Calu3 (cell line): Measurements from ENCODE around the gene TBCB. TPM values are rescaled to one million over a fixed set of nuclear protein-coding genes. Genes with fewer than 3 reads are reported as not detected.

ENCODE experiments used
- BruUV-seq: library from RNA; stranded (reverse); fragments of 400-500 nt; replicated peaks from 2 replicates; lab custom pipeline; 2021; lab: Mats Ljungman, UMichigan
- CTCF ChIA-PET: fragments of 300-600 bp; sonication (Branson Sonifier 250); formaldehyde crosslinking; loops from one replicate; lab custom pipeline; 2022; ENCODE audit warnings: antibody characterized with exemption; lab: Charles Lee
- DNase-seq: peaks from one replicate; pipeline ENCODE4 v3.0.0; 2022
- H3K27ac Mint-ChIP-seq: one replicate; pipeline ENCODE4 v1.8.0; 2022; ENCODE audit warnings: mixed read lengths; ENCODE audit not compliant: unreplicated experiment
- H3K27me3 Mint-ChIP-seq: one replicate; pipeline ENCODE4 v1.8.0; 2022; ENCODE audit warnings: mixed read lengths; ENCODE audit not compliant: unreplicated experiment
- H3K36me3 Mint-ChIP-seq: one replicate; pipeline ENCODE4 v1.8.0; 2022; ENCODE audit warnings: mild to moderate bottlenecking, moderate library complexity, mixed read lengths; ENCODE audit not compliant: insufficient read depth, unreplicated experiment
- H3K4me1 Mint-ChIP-seq: one replicate; pipeline ENCODE4 v1.8.0; 2022; ENCODE audit warnings: mild to moderate bottlenecking, low read depth, mixed read lengths; ENCODE audit not compliant: unreplicated experiment
- H3K4me3 Mint-ChIP-seq: one replicate; pipeline ENCODE4 v1.8.0; 2022; ENCODE audit warnings: mild to moderate bottlenecking, low read depth, moderate library complexity, mixed read lengths; ENCODE audit not compliant: unreplicated experiment
- H3K9me3 Mint-ChIP-seq: one replicate; pipeline ENCODE4 v1.8.0; 2022; ENCODE audit warnings: low read depth, mixed read lengths; ENCODE audit not compliant: unreplicated experiment
- intact Hi-C: fragments of 100-400 bp; cut with micrococcal nuclease; formaldehyde crosslinking; loops from one replicate; pipeline ENCODE4 v1.10.0; 2022; ENCODE audit not compliant: unreplicated experiment
- total RNA-seq: library from RNA; stranded (reverse); gene quantifications from 2 replicates; pipeline ENCODE4 v1.2.3, GENCODE V29; 2022
- TF ChIP-seq, protein P1 (sequence below): fragments of 200-600 bp; IDR thresholded peaks from one replicate; pipeline ENCODE4 v1.8.0; 2022; ENCODE audit warnings: antibody characterized with exemption; ENCODE audit not compliant: unreplicated experiment

Gene TBCB
- total RNA-seq, 1 experiment from 2014 or later, result 210 TPM

GRCh38 chr19:36113425-36113824 is 1.8 kb upstream of the TBCB start:
- H3K27ac Mint-ChIP-seq, result peak overlapping the region; percentile 99
- TF ChIP-seq, protein P1, sequence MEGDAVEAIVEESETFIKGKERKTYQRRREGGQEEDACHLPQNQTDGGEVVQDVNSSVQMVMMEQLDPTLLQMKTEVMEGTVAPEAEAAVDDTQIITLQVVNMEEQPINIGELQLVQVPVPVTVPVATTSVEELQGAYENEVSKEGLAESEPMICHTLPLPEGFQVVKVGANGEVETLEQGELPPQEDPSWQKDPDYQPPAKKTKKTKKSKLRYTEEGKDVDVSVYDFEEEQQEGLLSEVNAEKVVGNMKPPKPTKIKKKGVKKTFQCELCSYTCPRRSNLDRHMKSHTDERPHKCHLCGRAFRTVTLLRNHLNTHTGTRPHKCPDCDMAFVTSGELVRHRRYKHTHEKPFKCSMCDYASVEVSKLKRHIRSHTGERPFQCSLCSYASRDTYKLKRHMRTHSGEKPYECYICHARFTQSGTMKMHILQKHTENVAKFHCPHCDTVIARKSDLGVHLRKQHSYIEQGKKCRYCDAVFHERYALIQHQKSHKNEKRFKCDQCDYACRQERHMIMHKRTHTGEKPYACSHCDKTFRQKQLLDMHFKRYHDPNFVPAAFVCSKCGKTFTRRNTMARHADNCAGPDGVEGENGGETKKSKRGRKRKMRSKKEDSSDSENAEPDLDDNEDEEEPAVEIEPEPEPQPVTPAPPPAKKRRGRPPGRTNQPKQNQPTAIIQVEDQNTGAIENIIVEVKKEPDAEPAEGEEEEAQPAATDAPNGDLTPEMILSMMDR, result no peak
- H3K27me3 Mint-ChIP-seq, result peaks cover 12% of the 10 kb centered on the region
- CTCF ChIA-PET, result no interaction called here
- intact Hi-C loops, result no loop called here
- no TSS peak for BruUV-seq
- peak overlapping the region; percentile 90 for H3K4me3 Mint-ChIP-seq
- H3K36me3 Mint-ChIP-seq, result peaks cover 59% of the 10 kb centered on the region
- no peaks in the 10 kb centered on the region for H3K9me3 Mint-ChIP-seq
- H3K4me1 Mint-ChIP-seq, result peaks cover 38% of the 10 kb centered on the region
- DNase-seq, result no peak

GRCh38 chr19:36113894-36114720 is 1.2 kb upstream of the TBCB start:
- peak overlapping the region; percentile 99 for H3K27ac Mint-ChIP-seq
- intact Hi-C loops, result no loop called here
- H3K27me3 Mint-ChIP-seq, result peaks cover 12% of the 10 kb centered on the region
- H3K4me3 Mint-ChIP-seq, result peak overlapping the region; percentile 90
- H3K4me1 Mint-ChIP-seq, result peaks cover 38% of the 10 kb centered on the region
- CTCF ChIA-PET, result interaction anchor here (0.9 to 1.0 kb wide), 2 partner anchors 23 to 25 kb away, joined by 3 to 4 read pairs; no protein-coding TSS in a partner anchor
- TF ChIP-seq, protein P1, result no peak
- no peaks in the 10 kb centered on the region for H3K9me3 Mint-ChIP-seq
- peaks cover 64% of the 10 kb centered on the region for H3K36me3 Mint-ChIP-seq
- BruUV-seq, result TSS peak; percentile 67
- no peak for DNase-seq

- intact Hi-C loops, result loop anchor here (1.0 kb wide), 1 partner anchor 22 kb away; no protein-coding TSS in a partner anchor
- Mint-ChIP-seq H3K9me3 (no peaks in the 10 kb centered on the region), H3K27me3 (peaks cover 12% of the 10 kb centered on the region), H3K4me1 (peaks cover 38% of the 10 kb centered on the region), H3K36me3 (peaks cover 67% of the 10 kb centered on the region), H3K4me3 (peak within 1 kb of the TSS; percentile 90), H3K27ac (peak within 1 kb of the TSS; percentile 99)
- DNase-seq, result peak; percentile 99
- TF ChIP-seq, protein P1, result no peak
- BruUV-seq, result no TSS peak
- CTCF ChIA-PET, result interaction anchor here (0.5 to 1.1 kb wide), 10 partner anchors 13 to 437 kb away, joined by 3 to 9 read pairs (median 4); partner anchors contain the start of genes ALKBH6 and THAP8
Observed at GRCh38 chr19:36114721-36115452, 381 bp upstream of the TBCB start, which contains the start of gene POLR2I. TSS of gene POLR2I (minus strand) at chr19:36114875. CDS start at chr19:36114856, 19 bp downstream.

DNA sequence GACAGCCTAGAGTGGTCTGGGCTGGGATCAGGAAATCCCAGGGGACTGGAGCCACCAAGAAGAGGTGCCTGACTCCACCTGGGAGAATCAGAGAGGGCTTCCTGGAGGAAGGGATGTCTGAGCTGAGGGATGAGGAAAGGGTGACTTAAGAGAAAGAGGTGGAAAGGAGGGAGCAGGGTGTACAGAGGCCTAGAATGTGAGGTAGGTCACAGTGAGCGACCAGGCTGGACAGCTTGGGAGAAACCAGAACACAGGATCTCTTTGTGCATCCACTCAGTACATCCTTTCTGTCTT is 1.0 kb downstream of the TBCB start:
- H3K36me3 Mint-ChIP-seq, result peaks cover 76% of the 10 kb centered on the region
- no peak for DNase-seq
- H3K27ac Mint-ChIP-seq, result peak overlapping the region; percentile 99
- H3K4me1 Mint-ChIP-seq, result peaks cover 38% of the 10 kb centered on the region
- intact Hi-C loops, result no loop called here
- H3K4me3 Mint-ChIP-seq, result peak overlapping the region; percentile 90
- no peaks in the 10 kb centered on the region for H3K9me3 Mint-ChIP-seq
- no TSS peak for BruUV-seq
- TF ChIP-seq, protein P1, result no peak
- CTCF ChIA-PET, result no interaction called here
- H3K27me3 Mint-ChIP-seq, result peaks cover 12% of the 10 kb centered on the region
